Colonic mucosa (tissue), 4 donors: Measurements from ENCODE around the gene TUBB4B. TPM values are rescaled to one million over a fixed set of nuclear protein-coding genes. Genes with fewer than 3 reads are reported as not detected.

Source experiments
- DNase-seq: peaks from one replicate; pipeline ENCODE4 v3.0.0-alpha.2; 2020
- H3K27ac ChIP-seq: fragments of 200-600 bp; one replicate; pipeline ENCODE4 v1.8.0; 2021
- H3K27me3 ChIP-seq: fragments of 200-600 bp; one replicate; pipeline ENCODE4 v1.8.0; 2021
- H3K36me3 ChIP-seq: fragments of 200-600 bp; one replicate; pipeline ENCODE4 v1.8.0; 2021
- H3K4me1 ChIP-seq: fragments of 200-600 bp; one replicate; pipeline ENCODE4 v1.8.0; 2021; ENCODE audit warnings: mild to moderate bottlenecking
- H3K4me3 ChIP-seq: fragments of 200-600 bp; one replicate; pipeline ENCODE4 v1.8.0; 2021
- H3K9ac ChIP-seq, 2 donors: one replicate each; pipeline ENCODE4 v1.7.0; 2013; ENCODE audit warnings: control low read depth in 2 of 2, low read depth in 2 of 2, low read length in 2 of 2
- H3K9me3 ChIP-seq: fragments of 200-600 bp; one replicate; pipeline ENCODE4 v1.8.0; 2021
- intact Hi-C: fragments of 100-400 bp; cut with DNase I; formaldehyde crosslinking; loops from one replicate; pipeline ENCODE4 v1.14.1; 2022
- total RNA-seq, 2 donors: library from RNA; stranded (reverse); fragmentation: NEBNext Ultra II Directional in 1 of 2; extraction: Animal tissue kit (Norgen Biotek cat#: 25700) in 1 of 2; gene quantifications; one replicate each; pipeline ENCODE4 v1.2.1, GENCODE V29; 2021
- TF ChIP-seq, protein P1 (sequence below): fragments of 200-600 bp; IDR thresholded peaks from one replicate; pipeline ENCODE4 v1.8.0; 2022; ENCODE audit warnings: antibody characterized with exemption, mild to moderate bottlenecking
- donor health status: healthy.
- donor health status: DM: no; HTN: no; CAD: no.
- donor health status: DM: no; HTN: no; CAD: no.

The TUBB4B gene
- total RNA-seq, 2 donors from 2014 or later: 303 to 779 TPM

DNA sequence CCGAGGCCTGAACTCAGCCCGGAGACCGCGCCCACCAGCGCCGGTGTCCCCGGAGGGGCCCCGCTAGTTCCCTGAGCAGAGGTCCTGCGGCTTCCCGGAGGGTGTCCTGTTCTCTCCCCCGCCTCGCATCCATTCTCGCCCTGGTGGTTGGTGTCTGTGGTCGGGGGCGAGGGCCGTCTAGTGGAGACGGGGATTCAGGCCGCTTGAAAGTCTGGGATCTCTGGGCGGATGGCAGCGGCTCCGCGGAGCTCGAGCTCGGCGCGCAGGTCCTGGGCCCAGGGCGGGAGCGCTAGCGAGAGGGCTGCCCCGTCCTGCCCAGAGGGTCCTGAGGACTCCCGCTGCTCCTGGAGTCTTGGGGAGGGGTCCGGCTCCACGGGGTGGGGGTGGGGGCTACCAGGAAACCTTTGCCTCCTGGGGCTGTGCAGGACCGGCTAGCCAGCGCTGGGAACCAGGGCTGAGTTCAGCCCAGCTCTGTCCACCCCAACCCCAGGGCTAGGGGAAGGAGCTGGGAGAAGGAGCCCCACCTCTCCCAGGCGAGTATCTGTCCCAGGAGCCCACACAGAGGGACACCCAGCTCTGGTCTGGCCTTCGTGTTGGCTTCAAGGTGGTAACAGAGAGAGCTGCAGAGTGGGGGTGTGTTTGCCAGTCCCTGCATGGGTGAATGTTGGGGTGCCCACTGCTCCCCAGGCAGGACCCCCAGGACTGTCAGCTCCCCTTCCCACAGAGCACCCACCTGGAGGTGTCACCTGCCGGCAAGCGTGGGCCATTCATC lies 40.4 kb downstream of the TUBB4B start:
- TF ChIP-seq, protein P1, sequence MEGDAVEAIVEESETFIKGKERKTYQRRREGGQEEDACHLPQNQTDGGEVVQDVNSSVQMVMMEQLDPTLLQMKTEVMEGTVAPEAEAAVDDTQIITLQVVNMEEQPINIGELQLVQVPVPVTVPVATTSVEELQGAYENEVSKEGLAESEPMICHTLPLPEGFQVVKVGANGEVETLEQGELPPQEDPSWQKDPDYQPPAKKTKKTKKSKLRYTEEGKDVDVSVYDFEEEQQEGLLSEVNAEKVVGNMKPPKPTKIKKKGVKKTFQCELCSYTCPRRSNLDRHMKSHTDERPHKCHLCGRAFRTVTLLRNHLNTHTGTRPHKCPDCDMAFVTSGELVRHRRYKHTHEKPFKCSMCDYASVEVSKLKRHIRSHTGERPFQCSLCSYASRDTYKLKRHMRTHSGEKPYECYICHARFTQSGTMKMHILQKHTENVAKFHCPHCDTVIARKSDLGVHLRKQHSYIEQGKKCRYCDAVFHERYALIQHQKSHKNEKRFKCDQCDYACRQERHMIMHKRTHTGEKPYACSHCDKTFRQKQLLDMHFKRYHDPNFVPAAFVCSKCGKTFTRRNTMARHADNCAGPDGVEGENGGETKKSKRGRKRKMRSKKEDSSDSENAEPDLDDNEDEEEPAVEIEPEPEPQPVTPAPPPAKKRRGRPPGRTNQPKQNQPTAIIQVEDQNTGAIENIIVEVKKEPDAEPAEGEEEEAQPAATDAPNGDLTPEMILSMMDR: no peak
- no peak overlapping the region for H3K4me3 ChIP-seq
- H3K4me1 ChIP-seq: peaks cover 12% of the 10 kb centered on the region

DNA sequence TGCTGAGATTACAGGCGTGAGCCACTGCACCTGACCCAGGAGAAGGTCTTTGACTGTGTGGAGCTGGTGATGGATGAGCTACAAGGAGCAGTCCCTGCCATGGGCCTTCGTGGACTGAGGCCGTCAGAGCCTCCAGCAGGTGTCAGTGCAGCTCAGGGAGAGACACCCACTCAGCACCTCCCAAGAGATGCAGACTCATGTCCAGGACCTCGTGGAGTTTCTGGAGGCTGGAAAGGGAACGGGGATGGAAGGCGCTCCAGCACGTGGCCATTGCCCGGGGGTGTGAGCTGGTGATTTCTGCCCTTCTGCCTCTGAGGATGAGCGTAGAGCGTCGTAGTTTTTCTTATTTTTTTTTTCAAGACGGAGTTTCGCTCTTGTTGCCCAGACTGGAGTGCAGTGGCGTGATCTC lies 45.9 kb downstream of the TUBB4B start:
- Histone ChIP-seq H3K4me1 (no peaks in the 10 kb centered on the region), H3K36me3 (no peaks in the 10 kb centered on the region), H3K4me3 (no peak overlapping the region), H3K27me3 (no peaks in the 10 kb centered on the region), H3K9me3 (no peaks in the 10 kb centered on the region), H3K9ac (no peak overlapping the region), H3K27ac (no peak overlapping the region)
- TF ChIP-seq, protein P1: peak; percentile 48
- peak; percentile 78 for DNase-seq
- intact Hi-C loops: loop anchor here (2.0 to 5.0 kb wide), 2 partner anchors 120 to 240 kb away; no protein-coding TSS in a partner anchor

More for the DNA sequence above, 40.4 kb downstream of the TUBB4B start:
- Histone ChIP-seq H3K36me3 (no peaks in the 10 kb centered on the region), H3K9ac (no peak overlapping the region), H3K27ac (no peak overlapping the region), H3K9me3 (no peaks in the 10 kb centered on the region), H3K27me3 (no peaks in the 10 kb centered on the region)
- intact Hi-C loops: no loop called here
- no peak for DNase-seq

- TF ChIP-seq, protein P1: no peak
- Histone ChIP-seq H3K36me3 (no peaks in the 10 kb centered on the region), H3K27ac (peak overlapping the region; percentile 97), H3K9ac (peak overlapping the region in 1 of 2 donors; percentile 38), H3K27me3 (peaks cover 4% of the 10 kb centered on the region), H3K4me1 (no peaks in the 10 kb centered on the region), H3K9me3 (no peaks in the 10 kb centered on the region), H3K4me3 (no peak overlapping the region)
- intact Hi-C loops: no loop called here
- DNase-seq: peak; percentile 35
Measured at GRCh38 chr9:137293094-137293481, 52.0 kb downstream of the TUBB4B start.

Other genes with a start within 250 kb of the TUBB4B start
- gene PAXX, start 248.9 kb upstream of the TUBB4B start, total RNA-seq: 10 to 100 TPM; 29.9 to 81.0 TPM
- gene CLIC3, start 244.7 kb upstream of the TUBB4B start, total RNA-seq: 10 to 100 TPM in 1 of 2 donors, 1 to 10 TPM in 1; 3.6 to 15.4 TPM
- 10 to 100 TPM; 22.4 to 47.5 TPM for gene ABCA2, start 213.1 kb upstream of the TUBB4B start, total RNA-seq
- not detected for gene FUT7, start 209.2 kb upstream of the TUBB4B start, total RNA-seq
- 100 to 1,000 TPM; 149 to 177 TPM for gene NPDC1, start 195.1 kb upstream of the TUBB4B start, total RNA-seq
- gene ENTPD2, start 187.2 kb upstream of the TUBB4B start, total RNA-seq: 10 to 100 TPM; 20.5 to 22.1 TPM
- gene SAPCD2, start 170.7 kb upstream of the TUBB4B start, total RNA-seq: 10 to 100 TPM; 19.2 to 57.8 TPM
- gene UAP1L1, start 163.8 kb upstream of the TUBB4B start, total RNA-seq: 10 to 100 TPM in 1 of 2 donors, 1 to 10 TPM in 1; 9.0 to 13.0 TPM
- 10 to 100 TPM; 43.5 to 52.6 TPM for gene MAN1B1, start 154.3 kb upstream of the TUBB4B start, total RNA-seq
- 10 to 100 TPM; 46.2 to 52.5 TPM for gene DPP7, start 126.6 kb upstream of the TUBB4B start, total RNA-seq
- under 1 TPM; 0.47 to 0.93 TPM for gene GRIN1, start 102.1 kb upstream of the TUBB4B start, total RNA-seq
- 10 to 100 TPM; 64.6 to 95.8 TPM for gene LRRC26, start 71.2 kb upstream of the TUBB4B start, total RNA-seq
- gene TMEM210, start 69.2 kb upstream of the TUBB4B start, total RNA-seq: under 1 TPM in 1 of 2 donors, not detected in 1; 0.67 TPM
- 10 to 100 TPM; 33.8 to 67.8 TPM for gene ANAPC2, start 52.7 kb upstream of the TUBB4B start, total RNA-seq
- 100 to 1,000 TPM in 1 of 2 donors, 10 to 100 TPM in 1; 60.0 to 100 TPM for gene SSNA1, start 52.6 kb upstream of the TUBB4B start, total RNA-seq
- gene TPRN, start 40.5 kb upstream of the TUBB4B start, total RNA-seq: 100 to 1,000 TPM in 1 of 2 donors, 10 to 100 TPM in 1; 83.1 to 124 TPM
- gene TMEM203, start 35.6 kb upstream of the TUBB4B start, total RNA-seq: 10 to 100 TPM; 35.7 to 43.5 TPM
- gene NDOR1, start 35.6 kb upstream of the TUBB4B start, total RNA-seq: 10 to 100 TPM; 11.7 to 36.9 TPM
- 1 to 10 TPM; 6.5 to 9.3 TPM for gene RNF208, start 19.0 kb upstream of the TUBB4B start, total RNA-seq
- under 1 TPM in 1 of 2 donors, not detected in 1; 0.64 TPM for gene CYSRT1, start 16.1 kb upstream of the TUBB4B start, total RNA-seq
- gene RNF224, start 13.8 kb upstream of the TUBB4B start, total RNA-seq: not detected
- not detected for gene SLC34A3, start 10.4 kb upstream of the TUBB4B start, total RNA-seq
- gene STPG3, start 10.0 kb downstream of the TUBB4B start, total RNA-seq: not detected
- gene NELFB, start 14.0 kb downstream of the TUBB4B start, total RNA-seq: 10 to 100 TPM; 62.1 to 87.1 TPM
- gene TOR4A, start 36.4 kb downstream of the TUBB4B start, total RNA-seq: 10 to 100 TPM; 57.1 to 63.9 TPM
- 100 to 1,000 TPM; 120 to 178 TPM for gene NRARP, start 61.0 kb downstream of the TUBB4B start, total RNA-seq
- 10 to 100 TPM; 34.9 to 36.4 TPM for gene EXD3, start 181.9 kb downstream of the TUBB4B start, total RNA-seq
- 10 to 100 TPM; 27.5 to 29.3 TPM for gene NOXA1, start 182.1 kb downstream of the TUBB4B start, total RNA-seq
- 10 to 100 TPM; 48.3 to 72.0 TPM for gene ENTPD8, start 200.1 kb downstream of the TUBB4B start, total RNA-seq
- 10 to 100 TPM; 33.7 to 47.8 TPM for gene NSMF, start 218.0 kb downstream of the TUBB4B start, total RNA-seq